Heart right ventricle (tissue), 16 donors: ENCODE data around the gene TGFBRAP1. TPM values are rescaled to one million over a fixed set of nuclear protein-coding genes. Genes with fewer than 3 reads are reported as not detected.

Experiments
- ATAC-seq, 8 donors: fragments of 200-7000 bp; cut with Tn5 transposase; one replicate each; pipeline ENCODE4 v1.9.1; 2020; ENCODE audit warnings: mild to moderate bottlenecking in 8 of 8, moderate library complexity in 8 of 8, moderate number of reproducible peaks in 1 of 8
- DNase-seq, 2 donors: peaks; one replicate each; pipeline ENCODE4 v3.0.0-alpha.2; 2020
- H3K27ac ChIP-seq, 10 donors: fragments of 200-600 bp; sonication (generic) in 2 of 10; one replicate each; pipeline versions ENCODE4 v1.5.0 to v1.8.0; 2020 to 2022; ENCODE audit warnings: mild to moderate bottlenecking in 3 of 10
- H3K27me3 ChIP-seq, 7 donors: fragments of 200-600 bp; one replicate each; pipeline ENCODE4 v1.8.0; 2021 to 2022; ENCODE audit warnings: mild to moderate bottlenecking in 2 of 7
- H3K36me3 ChIP-seq, 9 donors: fragments of 200-600 bp; sonication (generic) in 1 of 9; one replicate each; pipeline versions ENCODE4 v1.5.0 to v1.8.0; 2020 to 2022; ENCODE audit warnings: mild to moderate bottlenecking in 2 of 9
- H3K4me1 ChIP-seq, 9 donors: fragments of 200-600 bp; sonication (generic) in 1 of 9; one replicate each; pipeline versions ENCODE4 v1.5.0 to v1.8.0; 2020 to 2022; ENCODE audit warnings: mild to moderate bottlenecking in 4 of 9
- H3K4me3 ChIP-seq, 10 donors: fragments of 200-600 bp; sonication (generic) in 2 of 10; one replicate each; pipeline versions ENCODE4 v1.5.0 to v1.8.0; 2020 to 2022; ENCODE audit warnings: mild to moderate bottlenecking in 7 of 10, moderate library complexity in 2 of 10
- H3K9me3 ChIP-seq, 11 donors: fragments of 200-600 bp in 10 of 11; sonication (generic) in 2 of 11; one replicate each; pipeline versions ENCODE4 v1.5.0 to v1.8.0; 2013 to 2022; ENCODE audit warnings: mild to moderate bottlenecking in 2 of 11, control low read depth in 1 of 11, moderate library complexity in 1 of 11
- CTCF ChIP-seq, 9 donors: fragments of 200-600 bp; sonication (generic) in 2 of 9; IDR thresholded peaks; one replicate each; pipeline versions ENCODE4 v1.5.0 to v1.8.0; 2021 to 2022; ENCODE audit warnings: antibody characterized with exemption in 9 of 9, mild to moderate bottlenecking in 5 of 9, moderate library complexity in 1 of 9
- WGBS, 2 donors: extraction: QIAGEN DNeasy Blood & Tissue Kit; methylation state at CpG; one replicate each; pipeline ENCODE4 v1.1.7; 2013; ENCODE audit warnings: inconsistent platforms in 1 of 2; 5-methylcytosine and 5-hydroxymethylcytosine counted together
- intact Hi-C, 10 donors: fragments of 100-400 bp; cut with DNase I; formaldehyde crosslinking; loops; one replicate each; pipeline versions ENCODE4 v1.11.1 to v1.14.2; 2022
- polyA plus RNA-seq, 2 donors: library from polyadenylated mRNA; stranded (reverse); fragments of 200-250 nt; gene quantifications; one replicate each; pipeline ENCODE4 v1.2.3, GENCODE V29; 2013
- total RNA-seq, 10 donors: library from RNA; stranded (reverse); fragmentation: NEBNext Ultra II Directional in 3 of 10; extraction: Animal tissue kit (Norgen Biotek cat#: 25700) in 3 of 10; gene quantifications; one replicate each; pipeline versions ENCODE4 v1.2.1 to v1.2.4, GENCODE V29; 2021 to 2023
- donor health status: Arrhythmogenic right ventricular cardiomyopathy.
- donor health status: ischemic (EF 13 %, LVEDD 7.1; RV severe dilation, severe dysfunction).
- donor health status: healthy with polysubstance abuse.
- donor health status: DM: no; HTN: yes; CAD: no.
- donor health status: DM: no; HTN: no; CAD: no.
- donor health status: ischemic (EF 25% LVEDD 6.9; RV normal size, moderate dysfunction).
- donor health status: ischemic (EF 25% LVEDD 5.7; RV mildly dilated, moderate dysfunction).
- donor health status: healthy.
- donor health status: DM: yes; HTN: yes; CAD: no.
- donor health status: Ischemic cardiomyopathy.
- donor health status: ischemic (EF 35%, LVEDD 5.7; RV mildly dilated, moderate dysfunction).
- donor health status: nonischemic (EF 11% LVEDD 7.7; RV severe dilation, severe dysfunction).
- donor health status: DM: yes; HTN: yes; CAD: no.
- donor health status: PGD.
- donor health status: ischemic (EF 29% LVEDD 5.4; RV normal size, mild dysfunction).
- donor health status: nonischemic (EF 23%, LVEDD 6.1; RV moderate dilation, normal function).

TGFBRAP1 gene
- total and polyA plus RNA-seq, 12 donors = 2.1 to 12.7 (median 10.4) TPM

DNA sequence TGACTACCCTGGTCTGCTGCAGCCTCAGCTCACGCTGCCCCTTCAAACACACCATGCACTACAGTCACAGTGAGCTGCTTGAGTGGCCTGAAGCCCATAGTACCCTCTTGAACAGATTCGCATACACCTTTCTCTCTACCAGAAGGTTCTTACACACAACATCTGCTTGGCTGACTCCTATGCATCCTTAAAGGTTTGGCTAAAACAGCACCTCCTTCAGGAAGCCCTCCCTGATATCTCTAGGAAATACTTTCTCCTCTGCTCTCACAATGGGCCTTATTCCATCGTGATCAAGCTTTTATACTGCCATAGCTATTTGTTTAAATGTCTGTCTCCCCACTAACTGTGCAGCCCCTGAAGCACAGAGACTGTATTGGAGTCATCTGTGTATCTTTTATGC lies 31.5 kb downstream of the TGFBRAP1 start:
- Histone ChIP-seq H3K9me3 (no peaks in the 10 kb centered on the region), H3K4me1 (peaks cover 0 to 4% (median 0%) of the 10 kb centered on the region in 9 donors), H3K4me3 (no peak overlapping the region), H3K27me3 (no peaks in the 10 kb centered on the region), H3K36me3 (peaks cover 0 to 70% (median 13%) of the 10 kb centered on the region in 9 donors), H3K27ac (no peak overlapping the region)
- WGBS, 2 donors = 95% methylated on average over 3 of the region's 3 CpGs
- intact Hi-C loops = loop anchor here in 1 of 10 donors (5.0 kb wide), 1 partner anchor 181 kb away; no protein-coding TSS in a partner anchor
- ATAC-seq = peak in 1 of 8 donors; percentile 19
- no peak for DNase-seq
- TF ChIP-seq CTCF (IDR thresholded peaks at IDR 0.05) = no peak

- intact Hi-C loops = loop anchor here in 1 of 10 donors (5.0 kb wide), 1 partner anchor 180 kb away; no protein-coding TSS in a partner anchor
- H3K27ac ChIP-seq = no peak overlapping the region
- H3K4me1 ChIP-seq = peaks cover 0 to 4% (median 0%) of the 10 kb centered on the region in 9 donors
- no peak for DNase-seq
- peak in 2 of 8 donors; percentile 20 to 42 for ATAC-seq
- H3K27me3 ChIP-seq = no peaks in the 10 kb centered on the region
- peaks cover 0 to 73% (median 13%) of the 10 kb centered on the region in 9 donors for H3K36me3 ChIP-seq
- H3K9me3 ChIP-seq = no peaks in the 10 kb centered on the region
- no peak overlapping the region for H3K4me3 ChIP-seq
- TF ChIP-seq CTCF (IDR thresholded peaks at IDR 0.05) = no peak
- WGBS, 2 donors = 84 to 90% methylated on average over 7 of the region's 7 CpGs
Measured at GRCh38 chr2:105297216-105297615, 32.3 kb downstream of the TGFBRAP1 start.

DNA sequence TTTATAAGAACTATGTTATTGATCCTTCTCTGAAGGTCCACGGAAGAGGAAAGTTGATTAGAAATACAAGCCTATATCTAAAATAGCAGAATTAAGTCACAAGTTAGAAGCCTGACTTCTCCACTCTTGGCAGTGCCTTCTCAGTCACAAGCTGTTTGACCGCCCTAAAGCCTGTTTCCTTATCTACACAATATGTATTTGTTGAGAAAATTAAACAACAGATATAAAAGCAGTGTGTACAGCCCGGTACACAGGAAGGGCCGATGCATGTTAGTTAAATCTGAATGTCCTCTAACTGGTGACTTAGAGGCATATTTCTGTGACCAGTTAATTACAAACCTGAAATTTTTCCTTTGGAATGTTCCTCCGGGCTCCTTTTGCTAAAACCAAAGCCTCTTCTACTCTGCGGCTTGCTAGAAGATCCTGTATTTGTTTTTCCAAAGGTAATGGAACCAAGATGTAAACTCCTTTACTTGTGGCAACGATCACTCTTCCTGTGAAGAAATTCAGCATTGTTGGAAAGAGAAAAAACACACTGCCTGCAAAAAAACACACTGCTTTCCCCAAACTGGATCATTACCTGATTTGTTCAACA lies 33.4 kb downstream of the TGFBRAP1 start:
- H3K9me3 ChIP-seq = no peaks in the 10 kb centered on the region
- WGBS, 2 donors = 76 to 77% methylated on average over 7 of the region's 7 CpGs
- ATAC-seq = peak in 1 of 8 donors; percentile 44
- no peak overlapping the region for H3K4me3 ChIP-seq
- intact Hi-C loops = loop anchor here in 1 of 10 donors (5.0 kb wide), 1 partner anchor 179 kb away; no protein-coding TSS in a partner anchor
- TF ChIP-seq CTCF (IDR thresholded peaks at IDR 0.05) = no peak
- no peaks in the 10 kb centered on the region for H3K27me3 ChIP-seq
- peaks cover 0 to 81% (median 19%) of the 10 kb centered on the region in 9 donors for H3K36me3 ChIP-seq
- DNase-seq = no peak
- peaks cover 0 to 4% (median 0%) of the 10 kb centered on the region in 9 donors for H3K4me1 ChIP-seq
- H3K27ac ChIP-seq = no peak overlapping the region

GRCh38 chr2:105294844-105295481 lies 34.6 kb downstream of the TGFBRAP1 start:
- no peaks in the 10 kb centered on the region for H3K27me3 ChIP-seq
- WGBS, 2 donors = 37 to 42% methylated on average over 5 of the region's 5 CpGs
- intact Hi-C loops = loop anchor here in 2 of 10 donors (2.0 to 5.0 kb wide), 2 partner anchors 178 to 180 kb away; no protein-coding TSS in a partner anchor

More at GRCh38 chr2:105294844-105295481, 34.6 kb downstream of the TGFBRAP1 start:
- no peak overlapping the region for H3K4me3 ChIP-seq
- TF ChIP-seq CTCF (IDR thresholded peaks at IDR 0.05) = peak; percentile 10 to 60 (median 50)
- ATAC-seq (peak in 7 of 8 donors; percentile 33 to 77 (median 60)), DNase-seq (peak; percentile 18 to 42)
- no peaks in the 10 kb centered on the region for H3K9me3 ChIP-seq
- peaks cover 0 to 4% (median 0%) of the 10 kb centered on the region in 9 donors for H3K4me1 ChIP-seq
- peaks cover 0 to 89% (median 20%) of the 10 kb centered on the region in 9 donors for H3K36me3 ChIP-seq
- H3K27ac ChIP-seq = no peak overlapping the region
